A549 (cell line): ENCODE measurements around the gene TRPM2. TPM values are rescaled to one million over a fixed set of nuclear protein-coding genes. Genes with fewer than 3 reads are reported as not detected.

Experiments used
- ATAC-seq, 2 experiments: fragments of 200-7000 bp in 1 of 2; fragments of >200 bp in 1 of 2; cut with Nextera tagmentation in 1 of 2; cut with Tn5 transposase in 1 of 2; 3 replicates each; pipeline versions ENCODE4 v1.8.0 to v1.9.1; 2018 to 2020; ENCODE audit warnings: mild to moderate bottlenecking in 1 of 2, moderate library complexity in 1 of 2
- CTCF ChIA-PET: fragments of 300-600 bp; sonication (Branson Sonifier 250); formaldehyde crosslinking; extraction: SDS; loops from one replicate; lab custom pipeline; 2021; ENCODE audit warnings: antibody characterized with exemption, inconsistent platforms; lab: Yijun Ruan, JAX
- POLR2A ChIA-PET: fragments of 350-600 bp; formaldehyde crosslinking; extraction: SDS; loops from one replicate; lab custom pipeline; 2021; ENCODE audit warnings: antibody characterized with exemption, inconsistent platforms; lab: Yijun Ruan, JAX
- DNase-seq, 2 experiments: peaks; one replicate each; pipeline versions ENCODE4 v3.0.0 to v3.0.0-alpha.2; 2011 to 2016; ENCODE audit warnings: low read depth in 1 of 2, low spot score in 1 of 2
- FAIRE-seq: peaks from 2 replicates; lab custom pipeline; 2011; peaks lifted over from hg19 to GRCh38; lab: Jason Lieb, UNC
- H3K27ac ChIP-seq, 2 experiments: fragments of >200 bp; sonication (Bioruptor Twin); formaldehyde crosslinking; 3 replicates each; pipeline ENCODE4 v1.5.1; 2016 to 2017
- H3K4me1 ChIP-seq: fragments of >200 bp; sonication (Bioruptor Twin); formaldehyde crosslinking; 3 replicates; pipeline ENCODE4 v1.6.1; 2016
- H3K4me2 ChIP-seq: fragments of >200 bp; sonication (Bioruptor Twin); formaldehyde crosslinking; 3 replicates; pipeline ENCODE4 v1.6.1; 2016
- H3K4me3 ChIP-seq: fragments of >200 bp; sonication (Bioruptor Twin); formaldehyde crosslinking; 3 replicates; pipeline ENCODE4 v1.5.1; 2016
- H3K9me3 ChIP-seq: fragments of >200 bp; sonication (Bioruptor Twin); formaldehyde crosslinking; 3 replicates; pipeline ENCODE4 v1.6.1; 2016
- ESRRA ChIP-seq: fragments of 150-350 bp; IDR thresholded peaks from 2 replicates; pipeline ENCODE4 v1.6.1; 2014; ENCODE audit warnings: mild to moderate bottlenecking, low read length, borderline replicate concordance
- FOXS1 ChIP-seq: fragments of 250-450 bp; sonication (Bioruptor Pico); IDR thresholded peaks from 2 replicates; pipeline ENCODE4 v1.5.0; 2020; ENCODE audit warnings: mild to moderate bottlenecking, moderate library complexity
- HEYL ChIP-seq: fragments of 250-450 bp; sonication (Bioruptor Pico); IDR thresholded peaks from 2 replicates; pipeline ENCODE4 v1.8.0; 2021; ENCODE audit warnings: mild to moderate bottlenecking, moderate library complexity
- HOXA7 ChIP-seq: fragments of 250-450 bp; sonication (Bioruptor Pico); IDR thresholded peaks from 2 replicates; pipeline ENCODE4 v1.5.0; 2020; ENCODE audit warnings: mild to moderate bottlenecking, moderate library complexity
- HOXB5 ChIP-seq: fragments of 250-450 bp; sonication (Bioruptor Pico); IDR thresholded peaks from 2 replicates; pipeline ENCODE4 v1.5.0; 2020; ENCODE audit warnings: mild to moderate bottlenecking, moderate library complexity
- MYC ChIP-seq: IDR thresholded peaks from 2 replicates; pipeline ENCODE4 v1.6.1; 2012; ENCODE audit warnings: mild to moderate bottlenecking, inconsistent platforms, low read length, improper control_type of control experiment, borderline replicate concordance
- NPAS2 ChIP-seq: fragments of 250-450 bp; sonication (Bioruptor Pico); IDR thresholded peaks from 2 replicates; pipeline ENCODE4 v1.8.0; 2022; ENCODE audit warnings: mild to moderate bottlenecking, moderate library complexity, borderline replicate concordance
- NR3C1 ChIP-seq: fragments of >200 bp; sonication (Bioruptor Twin); formaldehyde crosslinking; IDR thresholded peaks from 3 replicates; pipeline ENCODE4 v1.6.1; 2017
- PHF8 ChIP-seq: fragments of 200-600 bp; sonication (generic); IDR thresholded peaks from 2 replicates; pipeline ENCODE4 v1.6.1; 2016; ENCODE audit warnings: low read depth, mild to moderate bottlenecking, antibody characterized with exemption, moderate library complexity, borderline replicate concordance
- RAD21 ChIP-seq, 2 experiments: fragments of >200 bp in 1 of 2; sonication (Bioruptor Twin) in 1 of 2; formaldehyde crosslinking in 1 of 2; IDR thresholded peaks in 1 of 2; conservative IDR thresholded peaks in 1 of 2; 2 replicates in 1 of 2; 3 replicates in 1 of 2; pipeline ENCODE4 v1.6.1; 2012 to 2018; ENCODE audit warnings: inconsistent platforms in 1 of 2
- RARB ChIP-seq: fragments of 250-450 bp; sonication (Bioruptor Pico); IDR thresholded peaks from 2 replicates; pipeline ENCODE4 v1.8.0; 2021; ENCODE audit warnings: mild to moderate bottlenecking, moderate library complexity
- RFX5 ChIP-seq: fragments of 450-650 bp; IDR thresholded peaks from 2 replicates; pipeline ENCODE4 v1.7.1; 2014; ENCODE audit warnings: antibody characterized with exemption, mild to moderate bottlenecking, moderate library complexity
- RNF2 ChIP-seq: fragments of 200-600 bp; sonication (generic); IDR thresholded peaks from 2 replicates; pipeline ENCODE4 v1.6.1; 2016; ENCODE audit warnings: low read depth, mild to moderate bottlenecking, antibody characterized with exemption, moderate library complexity, borderline replicate concordance
- ZC3H11A ChIP-seq: fragments of 450-650 bp; IDR thresholded peaks from 2 replicates; pipeline ENCODE4 v1.6.1; 2014; ENCODE audit warnings: antibody characterized with exemption, mild to moderate bottlenecking
- ZFP36 ChIP-seq: fragments of 450-650 bp; IDR thresholded peaks from 2 replicates; pipeline ENCODE4 v1.6.1; 2014; ENCODE audit warnings: borderline replicate concordance; ENCODE audit not compliant: partially characterized antibody
- WGBS: methylation state at CpG from one replicate; pipeline ENCODE4 v1.1.6; 2017; ENCODE audit errors: missing lambda C conversion rate; 5-methylcytosine and 5-hydroxymethylcytosine counted together
- polyA plus RNA-seq, 4 experiments: library from polyadenylated mRNA; depleted of rRNA in 3 of 4; stranded (reverse); fragments of >200 nt; fragmentation: RNase III in 1 of 4; extraction: RNeasy Plus Mini Kit Qiagen cat#74134 plus additional on column Dnase treatment in 1 of 4; gene quantifications; 2 replicates in 3 of 4; 3 replicates in 1 of 4; pipeline ENCODE4 v1.2.3, GENCODE V29; 2011 to 2017
- TF ChIP-seq, protein P1 (sequence below): fragments of 150-350 bp; IDR thresholded peaks from 2 replicates; pipeline ENCODE4 v1.6.1; 2014; ENCODE audit warnings: low read depth, mild to moderate bottlenecking, low read length
- TF ChIP-seq, protein P2 (sequence below): fragments of 250-450 bp; sonication (Bioruptor Pico); IDR thresholded peaks from 2 replicates; pipeline ENCODE4 v1.5.0; 2020; ENCODE audit warnings: low read depth, mild to moderate bottlenecking, moderate library complexity
- TF ChIP-seq, protein P3 (sequence below): fragments of >200 bp; sonication (Bioruptor Twin); formaldehyde crosslinking; IDR thresholded peaks from 3 replicates; pipeline ENCODE4 v1.6.1; 2016

TRPM2 gene
- polyA plus RNA-seq, 2 of the 4 experiments (the other 2 are of a cell fraction): 3.2 to 5.5 TPM

DNA sequence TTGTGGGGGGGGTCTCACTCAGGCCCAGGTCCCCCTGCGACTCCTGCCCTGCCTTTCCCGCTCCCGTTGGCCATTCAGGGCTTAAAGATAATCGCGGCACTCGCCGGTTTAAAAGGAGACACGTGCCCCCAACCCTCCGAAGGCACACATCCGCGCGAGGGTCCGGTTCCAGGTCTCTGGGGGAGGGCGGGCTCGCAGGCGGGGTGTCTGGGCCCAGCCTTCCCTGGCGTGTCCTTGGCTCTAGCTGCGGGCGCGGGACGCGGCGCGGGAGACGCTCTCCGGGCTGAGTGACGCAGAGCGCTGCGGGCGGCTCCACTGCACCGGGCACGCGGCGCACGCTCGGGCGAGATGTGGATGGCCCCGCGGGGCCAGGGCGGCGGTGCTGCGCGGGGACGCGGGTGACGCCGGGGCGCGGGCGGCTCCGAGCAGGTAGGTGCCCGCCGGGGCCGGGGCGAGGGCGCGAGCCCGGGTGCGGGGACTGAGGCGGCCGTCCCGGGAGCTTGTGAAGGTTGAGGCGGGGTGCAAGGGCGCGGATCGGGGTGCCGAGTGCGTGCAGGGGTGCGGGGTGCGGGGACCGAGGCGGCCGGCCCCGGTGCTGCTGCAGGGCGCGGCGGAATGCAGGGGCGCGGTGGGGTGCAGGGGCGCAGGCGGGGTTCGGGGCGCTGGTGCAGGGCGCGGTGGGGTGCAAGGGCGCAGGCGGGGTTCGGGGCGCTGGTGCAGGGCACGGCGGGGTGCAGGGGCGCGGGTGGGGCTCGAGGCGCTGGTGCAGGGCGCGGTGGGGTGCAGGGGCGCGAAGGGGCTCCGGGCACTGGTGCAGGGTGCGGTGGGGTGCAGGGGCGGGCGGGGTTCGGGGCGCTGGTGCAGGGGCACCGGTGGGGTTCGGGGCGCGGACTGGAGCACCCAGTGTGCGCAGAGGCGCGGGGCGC, 3.3 kb upstream of the TRPM2 start:
- FAIRE-seq (no peak), ATAC-seq (no peak)
- TF ChIP-seq ZC3H11A: no peak
- TF ChIP-seq, protein P1, sequence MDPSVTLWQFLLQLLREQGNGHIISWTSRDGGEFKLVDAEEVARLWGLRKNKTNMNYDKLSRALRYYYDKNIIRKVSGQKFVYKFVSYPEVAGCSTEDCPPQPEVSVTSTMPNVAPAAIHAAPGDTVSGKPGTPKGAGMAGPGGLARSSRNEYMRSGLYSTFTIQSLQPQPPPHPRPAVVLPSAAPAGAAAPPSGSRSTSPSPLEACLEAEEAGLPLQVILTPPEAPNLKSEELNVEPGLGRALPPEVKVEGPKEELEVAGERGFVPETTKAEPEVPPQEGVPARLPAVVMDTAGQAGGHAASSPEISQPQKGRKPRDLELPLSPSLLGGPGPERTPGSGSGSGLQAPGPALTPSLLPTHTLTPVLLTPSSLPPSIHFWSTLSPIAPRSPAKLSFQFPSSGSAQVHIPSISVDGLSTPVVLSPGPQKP: no peak
- no peak for TF ChIP-seq NPAS2
- TF ChIP-seq, all 56 proteins: peak for 0
- WGBS: 55% methylated on average over 17 of the region's 113 CpGs
- Histone ChIP-seq H3K4me3 (no peak overlapping the region), H3K4me2 (no peak overlapping the region), H3K27ac (no peak overlapping the region), H3K4me1 (no peaks in the 10 kb centered on the region), H3K9me3 (no peaks in the 10 kb centered on the region)
- POLR2A ChIA-PET: no interaction called here
- DNase-seq: no peak
- CTCF ChIA-PET: no interaction called here

DNA sequence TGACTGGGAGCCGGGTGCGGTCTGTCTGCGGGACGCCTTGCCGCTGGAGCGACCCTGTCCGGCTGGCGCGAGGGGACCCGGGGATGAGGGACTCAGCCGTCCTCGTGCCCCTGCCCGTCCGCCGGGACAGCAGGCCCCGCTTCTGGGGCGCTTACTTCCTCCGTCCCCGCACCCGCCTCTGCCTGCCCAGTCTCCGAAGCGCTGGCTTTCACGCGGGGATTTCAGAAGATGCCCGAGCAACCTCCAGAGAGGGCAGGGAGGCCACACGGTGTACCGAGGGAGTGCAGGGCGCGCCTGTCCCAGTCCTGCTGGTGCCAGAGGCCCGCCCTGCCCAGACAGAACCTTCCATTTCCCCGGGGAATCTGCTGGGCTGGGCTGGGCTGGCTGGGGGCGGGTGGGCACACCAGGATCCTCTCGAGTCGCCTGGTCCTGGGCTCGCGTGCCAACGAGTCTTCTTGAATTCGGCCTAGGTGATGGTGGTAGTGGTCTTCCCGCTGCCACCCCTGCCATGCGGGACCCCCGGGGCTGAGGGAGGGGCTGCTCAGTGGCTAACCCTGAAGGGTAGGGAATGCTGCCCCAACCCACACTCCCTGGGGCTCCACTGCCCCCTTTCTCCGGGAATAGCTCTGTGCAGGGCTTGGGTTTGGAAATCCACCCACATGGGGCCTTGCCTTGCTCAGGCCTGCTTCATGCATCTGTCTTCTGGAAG, 2.5 kb upstream of the TRPM2 start:
- DNase-seq (no peak), FAIRE-seq (no peak), ATAC-seq (peak in 1 of 2 experiments; percentile 47; a peak in 2 of 6 replicates)
- 67% methylated on average over 12 of the region's 42 CpGs for WGBS
- ChIA-PET POLR2A (no interaction called here), CTCF (no interaction called here)
- no peaks in the 10 kb centered on the region for H3K9me3 ChIP-seq
- TF ChIP-seq, protein P2, sequence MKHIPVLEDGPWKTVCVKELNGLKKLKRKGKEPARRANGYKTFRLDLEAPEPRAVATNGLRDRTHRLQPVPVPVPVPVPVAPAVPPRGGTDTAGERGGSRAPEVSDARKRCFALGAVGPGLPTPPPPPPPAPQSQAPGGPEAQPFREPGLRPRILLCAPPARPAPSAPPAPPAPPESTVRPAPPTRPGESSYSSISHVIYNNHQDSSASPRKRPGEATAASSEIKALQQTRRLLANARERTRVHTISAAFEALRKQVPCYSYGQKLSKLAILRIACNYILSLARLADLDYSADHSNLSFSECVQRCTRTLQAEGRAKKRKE (CRISPR knock-in tag): no peak
- TF ChIP-seq RARB: no peak
- no peak for TF ChIP-seq NR3C1
- TF ChIP-seq HEYL (CRISPR knock-in tag): no peak
- no peak for TF ChIP-seq RNF2
- no peak for TF ChIP-seq HOXA7 (CRISPR knock-in tag)
- TF ChIP-seq ZFP36: no peak
- TF ChIP-seq FOXS1 (CRISPR knock-in tag): no peak
- no peak for TF ChIP-seq HOXB5 (CRISPR knock-in tag)
- no peak for TF ChIP-seq ZC3H11A
- no peak overlapping the region for H3K4me2 ChIP-seq
- no peaks in the 10 kb centered on the region for H3K4me1 ChIP-seq
- no peak overlapping the region for H3K4me3 ChIP-seq
- no peak overlapping the region for H3K27ac ChIP-seq

DNA sequence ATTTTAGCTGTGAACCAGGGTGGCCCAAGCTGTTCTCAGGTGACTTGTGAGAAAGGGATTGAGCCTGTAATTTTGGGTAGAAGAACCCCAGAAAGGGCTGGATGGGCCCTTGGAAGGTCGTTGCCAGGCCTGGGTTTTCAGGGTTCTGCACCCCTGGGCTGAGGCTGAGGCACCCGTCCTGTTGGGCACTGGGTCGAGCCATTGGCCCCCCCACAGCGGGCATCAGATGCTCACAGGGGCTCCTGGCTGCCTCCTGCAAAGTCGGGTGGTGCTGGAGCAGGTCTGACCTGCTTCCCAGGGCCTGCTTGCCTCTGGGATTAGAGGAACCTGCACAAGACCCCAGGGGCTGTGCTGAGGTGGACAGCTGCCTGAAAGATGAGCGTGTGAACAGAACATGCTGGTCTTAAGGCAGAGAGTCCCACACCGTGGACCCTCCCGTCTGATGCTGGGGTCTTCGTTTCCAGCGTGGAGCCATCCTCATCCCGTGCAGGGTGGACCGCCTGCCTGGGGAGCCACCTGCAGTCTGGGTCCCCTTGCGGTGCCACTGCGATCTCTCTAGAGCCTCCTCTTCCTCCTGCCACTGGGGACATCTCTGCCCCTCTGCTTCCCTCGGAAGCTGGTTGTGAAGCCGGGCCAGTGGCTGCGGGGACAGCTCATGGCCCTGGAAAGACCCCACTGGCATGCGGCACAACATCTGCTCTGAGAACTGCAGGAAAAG, 1.7 kb upstream of the TRPM2 start:
- WGBS: 42% methylated on average over 7 of the region's 18 CpGs
- ChIA-PET CTCF (interaction anchor here (0.7 kb wide), 1 partner anchor 133 kb away, joined by 3 read pairs; no protein-coding TSS in a partner anchor), POLR2A (no interaction called here)
- ATAC-seq (peak in 1 of 2 experiments; percentile 26; a peak in 2 of 6 replicates), FAIRE-seq (no peak), DNase-seq (no peak)
- no peak overlapping the region for H3K4me3 ChIP-seq
- TF ChIP-seq, protein P3, sequence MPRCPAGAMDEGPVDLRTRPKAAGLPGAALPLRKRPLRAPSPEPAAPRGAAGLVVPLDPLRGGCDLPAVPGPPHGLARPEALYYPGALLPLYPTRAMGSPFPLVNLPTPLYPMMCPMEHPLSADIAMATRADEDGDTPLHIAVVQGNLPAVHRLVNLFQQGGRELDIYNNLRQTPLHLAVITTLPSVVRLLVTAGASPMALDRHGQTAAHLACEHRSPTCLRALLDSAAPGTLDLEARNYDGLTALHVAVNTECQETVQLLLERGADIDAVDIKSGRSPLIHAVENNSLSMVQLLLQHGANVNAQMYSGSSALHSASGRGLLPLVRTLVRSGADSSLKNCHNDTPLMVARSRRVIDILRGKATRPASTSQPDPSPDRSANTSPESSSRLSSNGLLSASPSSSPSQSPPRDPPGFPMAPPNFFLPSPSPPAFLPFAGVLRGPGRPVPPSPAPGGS: no peak
- TF ChIP-seq PHF8 (no peak), RNF2 (no peak), MYC (no peak), HOXA7 (CRISPR knock-in tag) (no peak), RAD21 (conservative IDR thresholded peaks at IDR 0.05 in 1 of 2, IDR thresholded peaks at IDR 0.05 in 1 of 2) (no peak), ESRRA (no peak), RFX5 (no peak)
- no peaks in the 10 kb centered on the region for H3K9me3 ChIP-seq
- H3K27ac ChIP-seq: no peak overlapping the region
- no peak overlapping the region for H3K4me2 ChIP-seq
- no peaks in the 10 kb centered on the region for H3K4me1 ChIP-seq
